HG02938 (cell line): Measurements from ENCODE around the gene TFCP2.
"Not testable (repeated sequence)": the region's sequence is repeated elsewhere in the genome, so short reads cannot be mapped to it uniquely, and the experiment has no call there.

Experiments used
- ATAC-seq: cut with Tn5 transposase; IDR thresholded peaks from one replicate; pipeline ENCODE4 v1.9.1; 2021; ENCODE audit warnings: mild to moderate bottlenecking, moderate library complexity; ENCODE audit not compliant: unreplicated experiment

Gene TFCP2

GRCh38 chr12:51083126-51083833 is 89.7 kb downstream of the TFCP2 start, which contains the start of gene CSRNP2:
CSRNP2 (minus strand) TSS chr12:51083596; CDS start chr12:51076561, 7,035 bp downstream.
- ATAC-seq, result peak; percentile 87

GRCh38 chr12:51082561-51083125 is 90.3 kb downstream of the TFCP2 start:
- peak; percentile 2 for ATAC-seq

GRCh38 chr12:51081421-51081820 is 91.5 kb downstream of the TFCP2 start:
- no peak for ATAC-seq

GRCh38 chr12:51080136-51080535 is 92.8 kb downstream of the TFCP2 start:
- ATAC-seq, result no peak

GRCh38 chr12:51078866-51079265 is 94.1 kb downstream of the TFCP2 start:
- not testable (repeated sequence) for ATAC-seq

- not testable (repeated sequence) for ATAC-seq
Measured at GRCh38 chr12:51078346-51078745, 94.6 kb downstream of the TFCP2 start.

GRCh38 chr12:51077930-51078329 is 95.0 kb downstream of the TFCP2 start:
- ATAC-seq, result no peak

GRCh38 chr12:51076236-51076930 is 96.6 kb downstream of the TFCP2 start:
- ATAC-seq, result no peak

GRCh38 chr12:51075390-51075789 is 97.5 kb downstream of the TFCP2 start:
- ATAC-seq, result no peak

- no peak for ATAC-seq
Measured at GRCh38 chr12:51071663-51072062, 101.3 kb downstream of the TFCP2 start.

GRCh38 chr12:51070004-51070403 is 102.9 kb downstream of the TFCP2 start:
- ATAC-seq, result no peak

- ATAC-seq, result no peak
Measured at GRCh38 chr12:51067771-51068170, 105.2 kb downstream of the TFCP2 start.

GRCh38 chr12:51067229-51067628 is 105.7 kb downstream of the TFCP2 start:
- ATAC-seq, result no peak

- no peak for ATAC-seq
Measured at GRCh38 chr12:51065530-51065929, 107.4 kb downstream of the TFCP2 start.

GRCh38 chr12:51062631-51063397 is 110.1 kb downstream of the TFCP2 start:
- no peak for ATAC-seq

GRCh38 chr12:51059086-51059485 is 113.8 kb downstream of the TFCP2 start:
- ATAC-seq, result no peak

GRCh38 chr12:51056242-51056641 is 116.7 kb downstream of the TFCP2 start:
- ATAC-seq, result no peak

GRCh38 chr12:51055060-51055459 is 117.9 kb downstream of the TFCP2 start:
- no peak for ATAC-seq

- ATAC-seq, result no peak
Measured at GRCh38 chr12:51051787-51052186, 121.1 kb downstream of the TFCP2 start.

- no peak for ATAC-seq
Measured at GRCh38 chr12:51049525-51049924, 123.4 kb downstream of the TFCP2 start.

GRCh38 chr12:51048661-51049251 is 124.2 kb downstream of the TFCP2 start:
- no peak for ATAC-seq
